H9 (cell line): ENCODE results near the gene HOXD10. TPM values are rescaled to one million over a fixed set of nuclear protein-coding genes. Genes with fewer than 3 reads are reported as not detected.

Experiments used
- DNase-seq: peaks from one replicate; pipeline ENCODE4 v3.0.0-alpha.2; 2017
- H2AFZ ChIP-seq: one replicate; pipeline ENCODE4 v1.6.1; 2013; ENCODE audit warnings: mild to moderate bottlenecking, low read length, control low read depth, moderate library complexity
- H2AK5ac ChIP-seq: 2 replicates; pipeline ENCODE4 v1.6.1; 2013; ENCODE audit warnings: low read length, control low read depth, mixed read lengths; ENCODE audit not compliant: insufficient read length
- H2BK120ac ChIP-seq: one replicate; pipeline ENCODE4 v1.6.1; 2013; ENCODE audit warnings: low read depth, mild to moderate bottlenecking, low read length, control low read depth, inconsistent platforms; ENCODE audit not compliant: poor library complexity, severe bottlenecking
- H2BK12ac ChIP-seq: 2 replicates; pipeline ENCODE4 v1.6.1; 2013; ENCODE audit warnings: low read length, control low read depth, mixed read lengths, low read depth; ENCODE audit not compliant: insufficient read length
- H2BK15ac ChIP-seq: 2 replicates; pipeline ENCODE4 v1.6.1; 2013; ENCODE audit warnings: low read depth, low read length, control low read depth
- H2BK20ac ChIP-seq: one replicate; pipeline ENCODE4 v1.6.1; 2013; ENCODE audit warnings: low read depth, mild to moderate bottlenecking, low read length, control low read depth, inconsistent platforms; ENCODE audit not compliant: poor library complexity, severe bottlenecking
- H2BK5ac ChIP-seq: 2 replicates; pipeline ENCODE4 v1.6.1; 2013; ENCODE audit warnings: low read length, control low read depth, mixed read lengths; ENCODE audit not compliant: insufficient read length
- H3K14ac ChIP-seq: 2 replicates; pipeline ENCODE4 v1.6.1; 2013; ENCODE audit warnings: low read length, control low read depth; ENCODE audit not compliant: insufficient read depth
- H3K18ac ChIP-seq: 2 replicates; pipeline ENCODE4 v1.6.1; 2013; ENCODE audit warnings: low read depth, mild to moderate bottlenecking, mixed read lengths, low read length, control low read depth; ENCODE audit not compliant: insufficient read length
- H3K23ac ChIP-seq: 2 replicates; pipeline ENCODE4 v1.6.1; 2013; ENCODE audit warnings: low read length, control low read depth, mixed read lengths, low read depth; ENCODE audit not compliant: insufficient read length
- H3K23me2 ChIP-seq: 2 replicates; pipeline ENCODE4 v1.6.1; 2013; ENCODE audit warnings: low read depth, mild to moderate bottlenecking, mixed read lengths, low read length, control low read depth; ENCODE audit not compliant: insufficient read length, poor library complexity, severe bottlenecking
- H3K27ac ChIP-seq: 2 replicates; pipeline ENCODE4 v1.5.1; 2013; ENCODE audit warnings: low read length, control low read depth, mixed read lengths, low read depth; ENCODE audit not compliant: insufficient read length
- H3K27me3 ChIP-seq: 2 replicates; pipeline ENCODE4 v1.6.1; 2013; ENCODE audit warnings: low read length, control low read depth, inconsistent platforms; ENCODE audit not compliant: insufficient read depth
- H3K4ac ChIP-seq: 2 replicates; pipeline ENCODE4 v1.6.1; 2013; ENCODE audit warnings: low read depth, mild to moderate bottlenecking, control low read depth, inconsistent platforms, low read length, moderate library complexity
- H3K4me1 ChIP-seq: 2 replicates; pipeline ENCODE4 v1.6.1; 2013; ENCODE audit warnings: low read length, control low read depth, inconsistent platforms; ENCODE audit not compliant: insufficient read depth
- H3K4me2 ChIP-seq: 2 replicates; pipeline ENCODE4 v1.6.1; 2013; ENCODE audit warnings: low read length, control low read depth, mixed read lengths; ENCODE audit not compliant: insufficient read length, insufficient read depth
- H3K56ac ChIP-seq: 2 replicates; pipeline ENCODE4 v1.6.1; 2013; ENCODE audit warnings: low read depth, mild to moderate bottlenecking, mixed read lengths, low read length, control low read depth; ENCODE audit not compliant: insufficient read length
- H3K79me1 ChIP-seq: 2 replicates; pipeline ENCODE4 v1.6.1; 2013; ENCODE audit warnings: low read depth, mild to moderate bottlenecking, moderate library complexity, low read length, control low read depth, inconsistent platforms; ENCODE audit not compliant: insufficient read depth, poor library complexity, severe bottlenecking
- H3K79me2 ChIP-seq: 2 replicates; pipeline ENCODE4 v1.6.1; 2013; ENCODE audit warnings: low read length, control low read depth, inconsistent platforms; ENCODE audit not compliant: insufficient read depth
- H3K9ac ChIP-seq: 2 replicates; pipeline ENCODE4 v1.6.1; 2013; ENCODE audit warnings: low read length, control low read depth, mixed read lengths; ENCODE audit not compliant: insufficient read length; ENCODE audit errors: extremely low read depth
- H3K9me3 ChIP-seq: one replicate; pipeline ENCODE4 v1.6.1; 2013; ENCODE audit warnings: low read depth, low read length, inconsistent platforms; ENCODE audit not compliant: control insufficient read depth
- H3T11ph ChIP-seq: one replicate; pipeline ENCODE4 v1.6.1; 2013; ENCODE audit warnings: mild to moderate bottlenecking, low read length, control low read depth, inconsistent platforms
- H4K20me1 ChIP-seq: one replicate; pipeline ENCODE4 v1.6.1; 2013; ENCODE audit not compliant: control insufficient read depth, insufficient read length, insufficient read depth
- H4K5ac ChIP-seq: 2 replicates; pipeline ENCODE4 v1.6.1; 2013; ENCODE audit warnings: low read depth, mild to moderate bottlenecking, mixed read lengths, low read length, control low read depth; ENCODE audit not compliant: insufficient read length
- H4K8ac ChIP-seq: replicated peaks from 2 replicates; pipeline ENCODE4 v1.6.1; 2013; ENCODE audit warnings: low read length, control low read depth, mixed read lengths, low read depth; ENCODE audit not compliant: insufficient read length
- H4K91ac ChIP-seq: 2 replicates; pipeline ENCODE4 v1.6.1; 2013; ENCODE audit warnings: low read depth, mild to moderate bottlenecking, moderate library complexity, mixed read lengths, low read length, control low read depth; ENCODE audit not compliant: insufficient read length
- H3K27ac Mint-ChIP-seq, 3 experiments: 2 replicates in 2 of 3; 3 replicates in 1 of 3; pipeline ENCODE4 v1.8.0; 2020 to 2021; ENCODE audit warnings: mixed read lengths in 3 of 3, mild to moderate bottlenecking in 1 of 3, moderate library complexity in 1 of 3
- H3K27me3 Mint-ChIP-seq: 2 replicates; pipeline ENCODE4 v1.8.0; 2021; ENCODE audit warnings: low read depth, mild to moderate bottlenecking, moderate library complexity, mixed read lengths
- H3K36me3 Mint-ChIP-seq, 3 experiments: 2 replicates in 2 of 3; 3 replicates in 1 of 3; pipeline ENCODE4 v1.8.0; 2020 to 2021; ENCODE audit warnings: low read depth in 3 of 3, mixed read lengths in 3 of 3; ENCODE audit not compliant: insufficient read depth in 1 of 3
- H3K4me1 Mint-ChIP-seq, 2 experiments: 2 replicates each; pipeline ENCODE4 v1.8.0; 2020; ENCODE audit warnings: mixed read lengths in 2 of 2
- H3K4me3 Mint-ChIP-seq, 2 experiments: 2 replicates in 1 of 2; 3 replicates in 1 of 2; pipeline ENCODE4 v1.8.0; 2020 to 2021; ENCODE audit warnings: mild to moderate bottlenecking in 2 of 2, mixed read lengths in 2 of 2, moderate library complexity in 1 of 2
- H3K9me3 Mint-ChIP-seq, 2 experiments: 2 replicates in 1 of 2; 3 replicates in 1 of 2; pipeline ENCODE4 v1.8.0; 2020; ENCODE audit warnings: mild to moderate bottlenecking in 2 of 2, mixed read lengths in 2 of 2, moderate library complexity in 1 of 2
- WGBS: extraction: QIAGEN DNeasy Blood & Tissue Kit; methylation state at CpG from one replicate; pipeline ENCODE4 v1.1.7; 2013; ENCODE audit warnings: missing lambda C conversion rate, low lambda C conversion rate, mixed read lengths; ENCODE audit not compliant: insufficient read length; ENCODE audit errors: extremely low coverage; 5-methylcytosine and 5-hydroxymethylcytosine counted together
- total RNA-seq: library from RNA; stranded (reverse); gene quantifications from 2 replicates; pipeline ENCODE4 v1.2.1, GENCODE V29; 2021
- TF ChIP-seq, protein P1 (sequence below): fragments of 200-600 bp; sonication (generic); conservative IDR thresholded peaks from 3 replicates; pipeline ENCODE4 v1.8.0; 2021; ENCODE audit warnings: antibody characterized with exemption, mild to moderate bottlenecking

The HOXD10 gene
- total RNA-seq, 1 experiment from 2014 or later: not detected

DNA sequence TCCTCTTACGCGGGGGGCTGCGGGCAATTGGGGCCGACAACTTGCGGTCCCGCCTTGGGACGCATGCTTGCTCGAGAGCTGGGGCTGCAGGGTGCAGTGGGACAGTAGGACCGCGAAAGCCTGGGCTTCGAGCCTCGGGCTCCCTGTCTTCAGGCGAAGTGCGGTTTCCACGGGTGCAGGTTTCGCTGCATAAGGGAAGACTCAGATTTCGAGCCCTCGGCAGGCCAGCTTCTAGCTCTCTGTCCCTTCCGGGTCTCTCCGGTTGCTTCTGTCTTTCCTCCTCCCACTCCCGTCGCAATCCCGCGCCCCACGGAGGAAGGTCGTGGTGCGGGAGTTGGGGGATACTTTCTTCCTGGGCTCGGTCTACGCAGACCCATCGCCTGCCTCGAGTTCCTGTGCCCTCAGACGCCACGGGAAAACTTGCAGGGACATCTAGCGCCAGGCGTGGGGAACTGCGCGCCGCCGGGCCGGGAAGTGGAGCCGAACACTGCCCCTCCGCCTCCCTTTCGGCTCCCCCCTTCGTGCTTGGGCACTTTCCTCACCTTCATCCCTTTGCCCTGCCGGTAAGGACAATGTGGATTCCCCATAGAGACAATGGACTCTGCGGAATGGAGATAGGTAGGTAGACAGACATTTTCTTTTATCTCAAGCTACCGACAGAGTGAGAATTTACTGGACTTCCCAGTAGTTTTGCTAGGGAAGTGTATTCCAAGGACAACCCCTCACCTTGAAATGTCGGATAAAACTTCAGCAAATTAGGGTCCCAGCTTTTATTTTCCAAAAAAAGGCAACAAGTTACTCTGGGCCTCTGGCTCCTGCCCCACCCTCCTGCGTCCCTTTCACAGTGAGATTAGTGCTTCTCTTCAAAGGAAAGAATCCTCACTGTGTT lies 28.3 kb upstream of the HOXD10 start:
- H2AFZ ChIP-seq: no peak overlapping the region
- H3K27ac ChIP-seq: no peak overlapping the region
- peaks cover 96% of the 10 kb centered on the region for H3K27me3 ChIP-seq
- H3K36me3 Mint-ChIP-seq: peaks cover 0 to 3% (median 0%) of the 10 kb centered on the region in 3 experiments; a peak in 2 of 7 replicates
- peaks cover 5 to 11% of the 10 kb centered on the region in 2 experiments; a peak in 4 of 5 replicates for H3K9me3 Mint-ChIP-seq
- H3K4ac ChIP-seq: no peak overlapping the region
- peak overlapping the region; percentile 33 for H3K4me2 ChIP-seq
- no peak overlapping the region for H2BK12ac ChIP-seq
- H2BK120ac ChIP-seq: no peak overlapping the region
- peak overlapping the region; percentile 58 to 85 for H3K4me3 Mint-ChIP-seq
- TF ChIP-seq, protein P1, sequence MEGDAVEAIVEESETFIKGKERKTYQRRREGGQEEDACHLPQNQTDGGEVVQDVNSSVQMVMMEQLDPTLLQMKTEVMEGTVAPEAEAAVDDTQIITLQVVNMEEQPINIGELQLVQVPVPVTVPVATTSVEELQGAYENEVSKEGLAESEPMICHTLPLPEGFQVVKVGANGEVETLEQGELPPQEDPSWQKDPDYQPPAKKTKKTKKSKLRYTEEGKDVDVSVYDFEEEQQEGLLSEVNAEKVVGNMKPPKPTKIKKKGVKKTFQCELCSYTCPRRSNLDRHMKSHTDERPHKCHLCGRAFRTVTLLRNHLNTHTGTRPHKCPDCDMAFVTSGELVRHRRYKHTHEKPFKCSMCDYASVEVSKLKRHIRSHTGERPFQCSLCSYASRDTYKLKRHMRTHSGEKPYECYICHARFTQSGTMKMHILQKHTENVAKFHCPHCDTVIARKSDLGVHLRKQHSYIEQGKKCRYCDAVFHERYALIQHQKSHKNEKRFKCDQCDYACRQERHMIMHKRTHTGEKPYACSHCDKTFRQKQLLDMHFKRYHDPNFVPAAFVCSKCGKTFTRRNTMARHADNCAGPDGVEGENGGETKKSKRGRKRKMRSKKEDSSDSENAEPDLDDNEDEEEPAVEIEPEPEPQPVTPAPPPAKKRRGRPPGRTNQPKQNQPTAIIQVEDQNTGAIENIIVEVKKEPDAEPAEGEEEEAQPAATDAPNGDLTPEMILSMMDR: peak; percentile 65
- H3K4me1 ChIP-seq: peaks cover 3% of the 10 kb centered on the region; the same call in 1 of the 2 replicates
- H2BK15ac ChIP-seq: no peak overlapping the region
- H4K5ac ChIP-seq: no peak overlapping the region
- no CpG with 5 or more reads among the region's 49 CpGs for WGBS
- no peak overlapping the region for H3K56ac ChIP-seq
- no peak overlapping the region for H4K91ac ChIP-seq
- no peak overlapping the region for H2BK5ac ChIP-seq
- H3K18ac ChIP-seq: no peak overlapping the region
- H4K8ac ChIP-seq: no peak overlapping the region
- H3K79me1 ChIP-seq: no peaks in the 10 kb centered on the region
- no peaks in the 10 kb centered on the region for H3K79me2 ChIP-seq
- H3K4me1 Mint-ChIP-seq: peaks cover 13 to 33% of the 10 kb centered on the region in 2 experiments
- no peak overlapping the region for H3K9ac ChIP-seq
- DNase-seq: peak; percentile 85
- no peak overlapping the region for H2AK5ac ChIP-seq
- no peak overlapping the region for H3K23ac ChIP-seq
- H3K14ac ChIP-seq: no peak overlapping the region
- no peaks in the 10 kb centered on the region for H3K23me2 ChIP-seq
- no peak overlapping the region for H3T11ph ChIP-seq
- H2BK20ac ChIP-seq: no peak overlapping the region
- no peaks in the 10 kb centered on the region for H4K20me1 ChIP-seq
- peaks cover 98% of the 10 kb centered on the region for H3K27me3 Mint-ChIP-seq
- no peak overlapping the region for H3K27ac Mint-ChIP-seq
- no peaks in the 10 kb centered on the region for H3K9me3 ChIP-seq
